ENCODE results near the gene NCDN.

NCDN gene, protein sequence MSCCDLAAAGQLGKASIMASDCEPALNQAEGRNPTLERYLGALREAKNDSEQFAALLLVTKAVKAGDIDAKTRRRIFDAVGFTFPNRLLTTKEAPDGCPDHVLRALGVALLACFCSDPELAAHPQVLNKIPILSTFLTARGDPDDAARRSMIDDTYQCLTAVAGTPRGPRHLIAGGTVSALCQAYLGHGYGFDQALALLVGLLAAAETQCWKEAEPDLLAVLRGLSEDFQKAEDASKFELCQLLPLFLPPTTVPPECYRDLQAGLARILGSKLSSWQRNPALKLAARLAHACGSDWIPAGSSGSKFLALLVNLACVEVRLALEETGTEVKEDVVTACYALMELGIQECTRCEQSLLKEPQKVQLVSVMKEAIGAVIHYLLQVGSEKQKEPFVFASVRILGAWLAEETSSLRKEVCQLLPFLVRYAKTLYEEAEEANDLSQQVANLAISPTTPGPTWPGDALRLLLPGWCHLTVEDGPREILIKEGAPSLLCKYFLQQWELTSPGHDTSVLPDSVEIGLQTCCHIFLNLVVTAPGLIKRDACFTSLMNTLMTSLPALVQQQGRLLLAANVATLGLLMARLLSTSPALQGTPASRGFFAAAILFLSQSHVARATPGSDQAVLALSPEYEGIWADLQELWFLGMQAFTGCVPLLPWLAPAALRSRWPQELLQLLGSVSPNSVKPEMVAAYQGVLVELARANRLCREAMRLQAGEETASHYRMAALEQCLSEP

DNA sequence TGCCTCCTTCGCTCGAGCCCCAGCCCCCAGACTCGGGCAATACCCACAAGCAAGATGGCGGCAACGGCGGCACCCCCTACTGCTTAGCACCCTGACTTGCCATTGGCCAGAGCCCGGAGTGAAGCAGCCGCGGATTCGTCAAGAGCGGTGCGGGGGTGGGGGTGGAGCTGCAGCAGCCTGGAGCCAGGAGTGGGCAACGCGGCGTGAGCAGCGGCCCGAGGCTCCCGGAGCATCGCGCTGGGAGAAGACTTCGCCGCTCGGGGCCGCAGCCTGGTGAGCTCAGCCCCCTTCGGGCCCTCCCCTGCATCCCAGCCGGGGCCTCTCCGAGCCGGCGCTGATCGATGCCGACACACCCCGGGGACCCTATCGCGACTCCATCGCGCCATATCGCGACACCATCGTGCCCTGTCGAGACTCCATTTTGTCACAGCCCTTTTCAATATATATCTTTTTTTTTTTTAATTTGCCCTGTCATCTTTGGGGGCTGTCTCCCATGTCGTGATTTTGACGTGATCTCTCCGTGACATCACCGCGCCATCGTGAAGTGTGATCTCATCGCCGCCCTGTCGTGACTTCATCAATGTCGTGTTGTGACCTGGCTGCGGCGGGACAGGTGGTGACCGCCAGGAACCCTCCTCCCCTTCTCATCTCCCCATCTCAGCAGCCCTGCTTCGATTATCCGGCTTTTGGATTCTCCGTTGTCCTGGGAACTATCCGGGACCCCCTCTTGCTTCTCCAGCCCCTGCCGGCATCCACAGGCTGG lies at the start of gene NCDN:
TSS of gene NCDN (plus strand) at position 189 of the 763 bp plus-strand sequence. CDS start at position 581, 392 bp downstream.
- H3K27ac ChIP-seq = peak within 1 kb of the TSS; percentile 90
- DNase-seq (ENCODE audit: low read depth, low spot score) = peak; percentile 86

DNA sequence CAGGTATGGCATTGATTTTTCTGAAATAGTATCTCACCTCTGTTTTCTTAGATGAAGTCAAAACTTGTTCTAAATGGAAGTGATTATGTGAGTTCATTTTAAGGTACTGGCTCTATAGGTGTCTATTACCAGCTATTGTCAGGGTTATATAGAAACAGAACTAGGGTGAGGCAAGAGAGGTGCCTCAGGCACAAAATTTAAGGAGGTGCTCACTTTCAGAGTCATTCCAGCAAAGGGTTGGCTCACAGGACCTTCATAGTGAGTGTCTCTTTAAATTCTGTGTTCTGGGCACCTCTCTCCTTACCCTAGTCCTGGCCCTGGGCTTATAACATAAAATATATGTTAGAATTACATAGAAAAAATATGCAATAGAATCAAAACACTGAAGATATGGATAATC lies 49.7 kb upstream of the NCDN start:
- DNase-seq (ENCODE audit: low read depth, low spot score) = no peak
- H3K27ac ChIP-seq = no peak overlapping the region

DNA sequence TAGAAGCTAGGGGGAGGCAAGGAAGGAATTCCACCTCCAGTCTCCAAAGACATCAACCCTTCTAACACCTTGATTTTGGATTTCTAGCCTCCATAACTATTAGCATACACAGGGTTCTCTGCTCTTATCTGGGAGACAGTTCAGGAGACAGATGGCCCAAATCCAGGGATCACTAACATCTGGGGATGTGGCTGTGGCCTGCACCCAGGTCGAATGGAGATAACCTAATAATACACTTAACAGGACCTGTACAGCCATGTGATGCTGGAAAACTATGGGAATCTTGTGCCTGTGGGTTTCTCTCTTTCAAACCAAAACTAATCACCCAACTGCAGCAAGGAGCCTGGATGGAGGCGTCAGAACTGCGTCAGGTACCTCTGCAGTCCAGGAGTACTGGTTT lies 48.0 kb upstream of the NCDN start:
- no peak for DNase-seq (ENCODE audit: low read depth, low spot score)
- no peak overlapping the region for H3K27ac ChIP-seq

DNA sequence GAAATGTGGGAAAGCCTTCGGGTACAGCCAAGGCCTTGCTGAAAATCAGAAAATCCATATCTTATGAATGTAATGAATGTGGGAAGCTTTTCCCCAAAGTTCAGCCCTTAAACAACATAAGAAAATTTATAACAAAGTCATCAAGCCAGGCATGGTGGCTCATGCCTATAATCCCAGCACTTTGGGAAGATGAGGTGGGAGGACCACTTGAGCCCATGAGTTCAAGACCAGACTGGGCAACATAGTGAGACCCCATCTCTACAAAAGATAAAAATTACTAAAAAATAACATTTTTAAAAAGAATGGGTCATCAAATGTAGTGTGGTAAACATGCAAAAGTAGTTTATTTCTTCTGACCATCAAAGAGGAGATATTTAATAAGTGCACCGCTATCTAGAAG lies 46.3 kb upstream of the NCDN start:
- no peak overlapping the region for H3K27ac ChIP-seq
- no peak for DNase-seq (ENCODE audit: low read depth, low spot score)

DNA sequence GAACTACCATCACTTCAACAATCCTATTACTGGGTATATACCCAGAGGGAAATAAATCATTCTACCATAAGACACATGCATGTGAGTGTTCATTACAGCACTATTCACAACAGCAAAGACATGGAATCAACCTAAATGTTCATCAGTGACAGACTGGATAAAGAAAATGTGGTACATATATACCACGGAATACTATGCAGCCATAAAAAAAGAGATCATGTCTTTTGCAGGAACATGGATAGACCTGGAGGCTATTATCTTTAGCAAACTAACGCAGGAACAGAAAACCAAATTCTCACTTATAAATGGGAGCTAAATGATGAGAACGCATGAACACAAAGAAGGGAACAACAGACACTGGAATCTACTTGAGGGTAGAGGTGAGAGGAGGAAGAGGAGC lies 39.4 kb upstream of the NCDN start:
- H3K27ac ChIP-seq = no peak overlapping the region
- DNase-seq (ENCODE audit: low read depth, low spot score) = no peak

DNA sequence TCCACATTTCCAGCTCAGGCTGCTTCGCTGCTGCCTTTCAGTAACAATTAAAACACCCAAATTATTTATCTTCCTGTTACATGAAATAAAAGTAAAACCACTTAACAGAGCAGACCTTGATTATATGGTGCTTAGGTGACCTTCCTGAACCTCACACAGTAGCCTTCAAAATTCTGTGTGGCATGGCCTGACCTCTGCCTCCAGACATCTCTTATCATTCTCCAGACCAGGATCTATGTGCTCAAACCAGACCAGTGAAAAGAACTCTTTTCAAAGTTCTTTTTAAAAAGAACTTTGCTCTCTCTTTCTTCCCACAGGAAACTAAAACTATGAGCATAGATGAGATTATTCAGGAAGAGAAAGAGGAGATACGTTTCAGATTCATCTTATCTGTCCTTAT lies 38.2 kb upstream of the NCDN start:
- H3K27ac ChIP-seq = no peak overlapping the region
- DNase-seq (ENCODE audit: low read depth, low spot score) = no peak

DNA sequence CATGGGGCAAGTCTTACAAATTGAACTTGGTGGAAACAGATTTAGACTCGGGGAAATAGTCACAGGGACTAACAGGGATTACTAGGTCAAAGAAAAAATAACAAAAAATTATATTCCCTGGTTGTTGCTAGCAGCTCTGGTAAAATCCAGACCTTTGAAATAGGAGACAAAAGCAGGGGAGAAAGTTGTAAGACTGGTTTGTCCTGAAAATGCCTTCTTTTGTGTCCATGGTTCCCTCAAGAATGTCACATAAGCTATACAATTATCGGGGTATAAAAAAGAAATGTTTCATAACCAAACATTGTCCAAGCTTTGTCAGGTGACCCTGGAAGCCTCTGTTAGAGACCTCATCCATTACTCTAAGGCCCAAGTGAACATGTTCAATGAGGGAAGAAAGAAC lies 33.5 kb upstream of the NCDN start:
- H3K27ac ChIP-seq = no peak overlapping the region
- no peak for DNase-seq (ENCODE audit: low read depth, low spot score)

DNA sequence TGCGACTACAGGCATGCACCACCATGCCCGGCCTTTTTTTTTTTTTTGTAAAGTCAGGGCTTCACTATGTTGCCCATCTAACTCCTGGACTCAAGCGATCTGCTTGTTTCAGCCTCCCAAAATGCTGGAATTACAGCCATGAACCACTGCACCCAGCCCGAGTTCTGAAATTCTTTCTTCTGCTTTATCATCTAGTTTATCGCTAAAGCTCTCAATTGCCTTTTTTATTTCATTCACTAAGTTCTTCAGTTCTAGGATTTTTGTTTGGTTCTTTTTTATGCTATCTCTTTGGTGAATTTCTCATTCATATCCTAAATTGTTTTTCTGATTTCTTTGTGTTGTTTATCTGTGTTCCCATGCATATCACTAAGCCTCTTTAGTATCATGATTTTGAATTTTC lies 27.4 kb upstream of the NCDN start:
- DNase-seq (ENCODE audit: low read depth, low spot score) = no peak
- H3K27ac ChIP-seq = no peak overlapping the region

DNA sequence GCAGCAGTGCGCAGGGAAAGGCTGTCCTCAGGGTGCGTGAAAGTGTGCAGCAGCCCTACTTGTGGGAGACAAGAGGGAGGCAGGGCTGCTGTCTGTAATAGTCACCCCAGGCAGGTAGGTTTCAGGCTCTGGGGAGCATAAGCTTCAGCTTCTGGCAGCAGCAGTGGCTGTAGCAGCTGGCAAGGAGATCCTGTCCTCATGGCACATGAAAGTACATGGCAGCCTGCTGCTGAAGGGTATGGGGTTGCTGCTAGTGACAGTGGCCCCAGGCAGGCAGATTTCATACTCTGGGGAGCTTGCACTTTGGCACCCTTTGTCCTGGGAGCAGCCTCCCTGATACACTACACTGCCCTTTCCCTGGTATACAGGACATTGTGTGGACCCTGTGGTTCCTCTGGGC lies 26.7 kb upstream of the NCDN start:
- H3K27ac ChIP-seq = no peak overlapping the region
- no peak for DNase-seq (ENCODE audit: low read depth, low spot score)

DNA sequence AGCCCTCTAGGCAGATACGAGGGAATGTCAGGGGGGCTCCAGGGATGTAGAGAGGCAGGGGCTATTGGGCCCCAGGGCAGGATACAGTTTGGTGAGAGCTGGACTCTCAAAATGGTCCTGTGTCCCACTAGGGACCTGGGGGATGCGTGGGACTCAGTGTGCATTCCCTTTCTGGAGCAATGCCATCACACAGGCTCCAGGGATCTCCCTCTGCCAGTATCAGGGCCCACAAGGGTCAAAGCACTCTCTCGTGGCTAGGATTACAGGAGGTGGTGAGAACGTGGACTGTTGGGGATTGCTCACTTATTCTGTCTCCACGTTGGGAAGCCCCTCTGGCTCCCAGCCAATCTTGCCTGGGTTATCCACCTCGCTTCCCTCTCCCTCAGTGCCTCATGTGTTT lies 26.2 kb upstream of the NCDN start:
- DNase-seq (ENCODE audit: low read depth, low spot score) = no peak
- H3K27ac ChIP-seq = no peak overlapping the region

DNA sequence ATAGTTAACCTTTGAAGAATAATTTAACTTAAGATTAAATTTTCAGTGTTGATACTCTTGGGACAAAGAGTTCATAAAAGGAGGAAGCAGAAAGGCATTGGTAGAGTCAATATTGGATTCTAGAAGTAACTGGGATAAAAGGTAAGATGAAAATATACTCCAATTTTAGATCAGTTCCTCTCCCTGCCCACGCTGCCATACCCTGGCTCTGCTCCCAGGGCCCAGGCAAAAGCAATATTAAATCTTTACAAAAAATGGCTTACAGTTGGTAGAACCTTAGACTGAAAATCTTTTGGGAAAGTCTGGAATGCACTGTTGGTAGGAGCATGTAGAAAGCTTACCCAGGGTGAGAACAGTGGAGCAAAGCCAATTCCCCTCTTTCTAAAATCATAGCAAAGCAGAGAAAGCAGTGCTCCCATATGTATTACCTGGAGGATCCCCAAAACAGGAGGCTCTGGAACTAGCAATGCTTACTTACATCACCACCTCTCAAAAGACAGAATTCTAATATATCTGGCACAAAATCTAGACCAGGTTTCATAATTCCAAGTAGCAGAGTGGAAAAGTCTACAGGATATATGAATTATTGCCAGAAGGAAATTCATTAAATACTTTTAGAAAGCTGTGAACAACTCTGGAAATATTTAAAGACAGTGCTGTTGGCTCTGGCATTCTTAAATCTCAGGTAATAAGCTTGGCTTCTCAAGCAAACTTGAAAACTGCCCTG lies 24.9 kb upstream of the NCDN start:
- DNase-seq (ENCODE audit: low read depth, low spot score) = no peak
- H3K27ac ChIP-seq = no peak overlapping the region

DNA sequence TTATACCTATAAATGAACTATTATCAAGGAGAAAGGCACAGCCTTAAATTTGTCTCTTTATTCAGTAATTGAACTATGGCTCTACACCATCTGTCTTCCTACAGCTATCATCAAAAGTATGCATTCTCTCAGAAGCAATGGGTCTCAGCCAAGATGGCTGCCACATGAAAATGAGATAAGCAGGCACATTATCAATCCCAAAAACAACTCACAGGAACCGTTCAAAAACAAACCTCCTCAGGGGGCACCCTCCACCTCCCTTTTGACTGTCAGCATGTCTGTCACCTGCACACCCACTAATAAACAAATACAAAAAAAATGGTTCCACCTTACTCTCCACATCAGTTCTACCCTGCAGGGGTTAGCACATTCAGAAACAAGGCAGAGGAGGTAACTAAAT lies 24.0 kb upstream of the NCDN start:
- H3K27ac ChIP-seq = no peak overlapping the region
- DNase-seq (ENCODE audit: low read depth, low spot score) = no peak

DNA sequence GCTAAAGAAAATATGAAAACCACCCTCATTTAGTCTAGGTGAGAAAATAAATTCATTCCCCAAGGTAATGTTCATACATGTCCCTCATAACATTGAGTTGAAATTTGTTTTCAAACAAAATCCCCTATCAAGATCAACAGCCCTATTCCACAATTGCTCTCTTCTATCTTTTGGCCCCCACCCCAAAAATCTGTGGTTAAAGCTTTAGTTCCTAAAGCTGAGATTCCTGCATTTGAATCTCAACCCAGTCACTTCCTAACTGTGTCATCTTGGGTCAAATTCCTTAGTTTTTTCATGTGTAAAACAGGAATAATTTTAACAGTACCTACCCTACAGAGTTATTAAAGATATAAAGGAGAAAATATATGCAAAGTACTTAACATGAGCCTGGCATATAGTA lies 22.4 kb upstream of the NCDN start:
- no peak for DNase-seq (ENCODE audit: low read depth, low spot score)
- H3K27ac ChIP-seq = no peak overlapping the region

DNA sequence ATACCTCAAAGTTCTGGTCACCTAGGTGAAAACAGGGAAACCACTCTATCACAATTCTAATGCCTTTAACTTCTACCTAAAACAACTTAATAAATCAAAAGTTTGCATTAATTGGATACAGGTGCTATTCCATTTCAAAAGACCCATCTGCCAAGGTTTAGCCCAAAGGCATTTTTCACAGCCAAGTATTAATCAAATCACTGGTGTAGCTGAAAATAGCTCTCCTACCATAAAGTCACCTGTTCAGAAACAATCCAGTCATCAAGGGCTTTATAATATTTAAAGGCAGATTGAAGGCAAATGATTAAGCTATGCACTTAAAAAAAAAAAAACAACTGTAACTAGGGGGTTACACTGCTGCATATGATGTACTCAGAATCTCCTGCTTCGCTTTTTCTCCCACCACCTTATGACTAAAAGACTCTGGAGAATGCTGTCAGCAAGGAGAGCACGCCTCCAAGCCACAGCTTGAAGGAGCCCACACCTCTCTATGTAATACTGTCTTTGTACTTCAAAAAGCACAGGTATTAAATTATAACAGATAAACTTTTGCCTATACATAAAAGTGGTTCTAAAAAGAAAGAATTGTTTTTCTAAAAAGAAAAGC lies 20.9 kb upstream of the NCDN start:
- no peak overlapping the region for H3K27ac ChIP-seq
- DNase-seq (ENCODE audit: low read depth, low spot score) = no peak

DNA sequence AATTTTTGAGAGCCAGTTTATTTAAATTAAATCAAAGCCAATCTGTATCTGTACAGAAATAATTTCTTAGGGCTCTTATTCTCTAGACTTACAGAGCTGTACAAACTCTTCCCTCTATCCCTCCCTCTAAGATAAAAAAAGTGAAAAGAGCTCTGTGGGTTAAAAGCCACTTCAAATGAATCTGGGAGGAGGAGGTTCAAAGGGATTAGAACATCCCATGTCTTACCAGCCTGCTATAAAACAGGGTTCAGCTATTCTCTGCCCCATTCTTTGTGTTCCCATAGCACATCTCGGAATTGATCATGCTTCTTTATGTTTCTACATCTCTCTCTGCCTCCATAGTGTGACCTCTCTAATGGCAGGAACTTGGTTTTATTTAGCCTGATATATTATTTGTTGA lies 19.8 kb upstream of the NCDN start:
- DNase-seq (ENCODE audit: low read depth, low spot score) = no peak
- no peak overlapping the region for H3K27ac ChIP-seq

DNA sequence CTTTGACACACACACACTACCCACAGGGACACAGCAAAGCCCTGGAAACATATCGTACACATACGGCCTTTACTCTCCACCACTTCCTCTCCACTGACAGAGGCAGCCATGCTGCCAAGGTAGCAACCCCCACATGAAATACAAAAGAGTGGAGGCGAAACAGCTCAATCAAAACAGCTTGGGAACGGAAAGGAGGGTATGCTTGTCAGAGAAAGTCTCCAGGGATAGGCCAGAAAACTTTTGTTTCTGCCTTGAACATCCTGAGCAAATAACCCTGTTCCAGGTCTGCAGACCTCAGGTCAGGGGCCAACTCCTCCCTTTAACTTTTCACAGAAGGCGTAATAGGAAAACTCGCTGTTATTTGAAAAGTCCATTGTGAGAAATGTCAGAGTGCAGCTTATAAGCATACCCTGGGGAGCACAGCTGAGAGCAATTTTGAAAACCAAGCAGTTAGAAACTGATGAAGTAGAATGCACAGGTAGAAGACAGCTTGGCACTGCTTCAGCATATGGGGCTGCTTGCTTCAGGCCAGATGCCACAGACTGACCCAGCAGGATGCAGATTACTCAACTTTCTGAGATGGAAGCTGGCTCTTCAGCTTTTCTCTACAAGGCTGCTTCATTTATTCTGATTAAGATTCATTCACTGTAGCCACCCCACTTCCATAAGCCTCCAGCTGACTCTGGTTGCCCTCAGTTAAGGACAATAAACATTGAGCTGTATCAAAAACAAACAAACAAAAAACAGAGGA lies 18.4 kb upstream of the NCDN start:
- H3K27ac ChIP-seq = no peak overlapping the region
- no peak for DNase-seq (ENCODE audit: low read depth, low spot score)

DNA sequence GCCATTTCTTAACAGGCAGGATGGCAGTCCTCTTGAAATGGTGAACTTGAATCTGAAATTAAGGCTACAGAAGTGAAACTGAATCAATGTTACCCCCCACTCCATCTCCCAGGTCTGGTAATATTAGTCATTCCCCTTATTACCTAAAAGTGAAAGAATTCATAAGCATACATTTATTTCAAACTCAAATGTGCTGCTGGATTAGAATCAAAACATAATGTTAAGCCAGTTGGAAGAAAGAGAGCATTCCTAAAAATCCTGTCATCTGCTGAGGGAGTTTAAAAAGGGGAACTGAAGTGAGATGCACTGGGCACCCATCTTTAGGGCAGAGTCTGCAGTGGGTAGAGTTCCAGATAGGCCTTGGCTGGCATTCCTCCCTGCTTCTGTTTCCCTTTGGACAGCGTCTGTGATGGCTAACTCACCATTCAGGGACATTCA lies 17.8 kb upstream of the NCDN start:
- no peak overlapping the region for H3K27ac ChIP-seq
- DNase-seq (ENCODE audit: low read depth, low spot score) = no peak

DNA sequence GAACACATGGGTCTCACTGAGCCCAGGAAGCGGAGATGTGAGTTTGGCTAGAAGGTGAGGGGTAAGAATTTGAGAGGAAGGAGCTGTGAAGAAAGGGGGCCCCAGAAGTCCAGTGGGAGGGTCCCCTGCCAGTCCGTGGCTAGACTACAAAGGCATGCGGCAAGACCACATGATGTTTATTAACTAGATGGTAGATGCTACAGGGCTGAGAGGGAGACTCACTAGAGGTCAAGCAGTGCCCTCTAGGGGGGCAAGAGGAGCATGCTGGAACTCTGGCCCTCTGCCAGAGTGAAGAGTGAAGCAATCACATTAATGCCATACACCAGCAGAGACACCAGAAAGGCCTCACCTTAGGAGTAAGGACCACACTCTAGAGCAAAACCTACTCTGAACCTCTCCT lies 12.6 kb upstream of the NCDN start:
- no peak for DNase-seq (ENCODE audit: low read depth, low spot score)
- H3K27ac ChIP-seq = no peak overlapping the region

DNA sequence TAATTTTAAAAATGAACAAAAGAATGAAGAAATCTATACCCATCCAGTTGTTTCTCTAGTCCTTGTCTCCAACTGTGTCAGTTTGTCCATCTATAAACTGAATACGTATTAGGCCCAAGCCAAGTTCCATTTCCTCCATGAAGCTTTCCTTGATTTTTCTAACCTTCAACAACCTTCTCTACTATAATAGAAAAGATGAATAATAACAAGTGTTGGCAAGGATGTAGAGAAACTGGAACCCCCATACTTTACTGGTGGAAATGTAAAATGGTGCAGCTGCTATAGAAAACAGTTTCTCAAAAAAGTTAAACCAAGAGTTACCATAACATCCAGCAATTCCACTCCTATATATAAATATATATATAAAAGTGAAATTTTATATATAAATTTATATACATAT lies 11.0 kb upstream of the NCDN start:
- no peak overlapping the region for H3K27ac ChIP-seq
- DNase-seq (ENCODE audit: low read depth, low spot score) = no peak
